ENCODE measurements around the gene MEF2B.

Gene MEF2B

DNA sequence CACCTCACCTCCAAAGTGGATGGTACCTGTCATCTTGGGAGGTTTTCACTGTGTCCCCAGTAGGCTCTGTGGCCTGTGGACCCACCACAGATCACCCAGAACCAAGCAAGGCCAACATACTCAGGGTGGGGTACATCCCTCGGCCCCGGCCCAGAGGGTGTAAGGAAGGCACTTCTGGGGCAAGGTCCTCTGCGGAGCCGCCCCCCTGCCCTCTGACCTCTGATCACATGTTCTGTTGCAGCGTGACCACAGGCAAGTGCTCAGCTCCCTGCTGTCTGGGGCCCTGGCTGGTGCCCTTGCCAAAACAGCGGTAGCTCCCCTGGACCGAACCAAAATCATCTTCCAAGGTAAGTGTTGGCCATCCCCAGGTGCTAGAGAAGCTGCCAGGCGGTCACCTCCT lies 68.5 kb downstream of the MEF2B start:
- CTCF ChIA-PET, result no interaction called here
- no peaks in the 10 kb centered on the region for H3K4me1 Mint-ChIP-seq
- no peak overlapping the region for H3K27ac Mint-ChIP-seq
- no peaks in the 10 kb centered on the region for H3K27me3 Mint-ChIP-seq
- no peak overlapping the region for H3K4me3 Mint-ChIP-seq
- no peaks in the 10 kb centered on the region for H3K9me3 Mint-ChIP-seq
- no peak for DNase-seq
- H3K36me3 Mint-ChIP-seq, result peaks cover 8% of the 10 kb centered on the region

DNA sequence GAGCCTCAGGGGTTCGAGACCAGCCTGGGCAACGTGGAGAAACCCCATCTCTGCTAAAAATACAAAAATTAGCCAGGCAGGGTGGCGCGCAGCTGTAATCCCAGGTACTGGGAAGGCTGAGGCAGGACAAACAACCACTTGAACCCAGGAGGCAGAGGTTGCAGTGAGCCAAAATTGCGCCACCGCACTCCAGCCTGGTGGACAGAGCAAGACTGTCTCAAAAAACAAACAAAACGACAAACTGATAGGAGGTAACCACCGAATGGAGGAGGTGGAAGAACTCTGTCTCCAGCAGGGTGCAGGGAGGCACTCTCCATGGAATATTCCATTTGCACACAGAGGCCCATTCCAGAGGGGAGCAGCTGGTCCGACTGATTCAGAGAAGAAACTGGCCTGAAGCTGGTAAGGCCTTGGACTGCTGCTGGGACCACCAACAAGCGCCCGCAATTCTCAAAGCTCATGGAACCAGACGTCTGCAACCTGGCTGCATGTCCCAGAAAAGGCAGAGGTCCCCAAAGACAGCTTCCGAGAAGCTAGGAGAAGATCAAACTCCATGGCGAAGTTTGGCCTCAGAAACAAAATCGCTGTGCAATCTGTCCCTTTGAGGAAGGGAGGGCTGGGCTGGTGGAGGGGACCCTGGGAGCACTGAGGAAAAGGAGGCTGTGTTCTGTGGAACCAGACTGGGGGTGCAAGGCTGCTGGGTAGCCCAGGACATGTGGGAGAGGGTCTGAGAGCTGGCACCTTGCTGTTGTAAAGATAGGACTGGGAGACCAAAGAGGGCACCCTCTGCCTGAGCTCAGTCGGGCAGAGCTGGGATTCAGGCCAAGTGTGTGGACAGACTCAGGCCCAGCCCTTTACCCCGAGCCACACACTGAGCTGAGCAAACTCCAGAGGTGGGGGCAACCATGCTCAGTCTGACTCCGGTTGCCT lies 71.1 kb downstream of the MEF2B start:
- DNase-seq, result no peak
- CTCF ChIA-PET, result interaction anchor here (0.6 kb wide), 1 partner anchor 10 kb away, joined by 3 read pairs; no protein-coding TSS in a partner anchor
- H3K4me1 Mint-ChIP-seq, result no peaks in the 10 kb centered on the region
- no peaks in the 10 kb centered on the region for H3K9me3 Mint-ChIP-seq
- no peak overlapping the region for H3K4me3 Mint-ChIP-seq
- H3K36me3 Mint-ChIP-seq, result peaks cover 8% of the 10 kb centered on the region
- H3K27me3 Mint-ChIP-seq, result no peaks in the 10 kb centered on the region
- H3K27ac Mint-ChIP-seq, result peak overlapping the region; percentile 49

DNA sequence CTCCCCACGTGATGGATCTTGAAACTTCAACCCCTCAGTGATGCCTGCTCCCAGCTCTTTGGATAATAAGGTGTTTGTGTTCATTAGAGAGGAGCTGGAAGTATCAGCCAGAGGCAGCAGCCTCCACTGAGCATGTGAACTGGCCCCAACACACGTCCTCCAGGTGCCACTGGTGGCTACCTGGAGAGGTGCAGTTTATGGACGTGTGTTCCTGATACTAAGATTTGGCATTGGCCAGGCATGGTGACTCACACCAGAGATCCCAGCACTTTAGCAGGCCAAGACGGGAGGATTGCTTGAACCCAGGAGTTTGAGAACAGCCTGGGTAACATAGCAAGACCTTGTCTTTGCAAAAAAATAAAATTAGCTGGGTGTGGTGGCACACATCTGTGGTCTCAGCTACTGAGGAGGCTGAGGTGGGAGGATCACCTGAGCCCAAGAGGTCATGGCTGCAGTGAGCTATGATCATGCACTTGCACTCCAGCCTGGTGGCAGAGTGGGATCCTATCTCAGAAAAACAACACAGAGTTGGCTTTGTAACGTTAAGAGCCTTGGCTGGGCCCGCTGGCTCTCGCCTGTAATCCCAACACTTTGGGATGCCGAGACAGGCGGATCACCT lies 71.9 kb downstream of the MEF2B start:
- no peak overlapping the region for H3K4me3 Mint-ChIP-seq
- no peaks in the 10 kb centered on the region for H3K4me1 Mint-ChIP-seq
- H3K27me3 Mint-ChIP-seq, result no peaks in the 10 kb centered on the region
- CTCF ChIA-PET, result interaction anchor here (0.6 kb wide), 1 partner anchor 11 kb away, joined by 3 read pairs; no protein-coding TSS in a partner anchor
- H3K36me3 Mint-ChIP-seq, result peaks cover 8% of the 10 kb centered on the region
- DNase-seq, result no peak
- no peaks in the 10 kb centered on the region for H3K9me3 Mint-ChIP-seq
- H3K27ac Mint-ChIP-seq, result no peak overlapping the region

DNA sequence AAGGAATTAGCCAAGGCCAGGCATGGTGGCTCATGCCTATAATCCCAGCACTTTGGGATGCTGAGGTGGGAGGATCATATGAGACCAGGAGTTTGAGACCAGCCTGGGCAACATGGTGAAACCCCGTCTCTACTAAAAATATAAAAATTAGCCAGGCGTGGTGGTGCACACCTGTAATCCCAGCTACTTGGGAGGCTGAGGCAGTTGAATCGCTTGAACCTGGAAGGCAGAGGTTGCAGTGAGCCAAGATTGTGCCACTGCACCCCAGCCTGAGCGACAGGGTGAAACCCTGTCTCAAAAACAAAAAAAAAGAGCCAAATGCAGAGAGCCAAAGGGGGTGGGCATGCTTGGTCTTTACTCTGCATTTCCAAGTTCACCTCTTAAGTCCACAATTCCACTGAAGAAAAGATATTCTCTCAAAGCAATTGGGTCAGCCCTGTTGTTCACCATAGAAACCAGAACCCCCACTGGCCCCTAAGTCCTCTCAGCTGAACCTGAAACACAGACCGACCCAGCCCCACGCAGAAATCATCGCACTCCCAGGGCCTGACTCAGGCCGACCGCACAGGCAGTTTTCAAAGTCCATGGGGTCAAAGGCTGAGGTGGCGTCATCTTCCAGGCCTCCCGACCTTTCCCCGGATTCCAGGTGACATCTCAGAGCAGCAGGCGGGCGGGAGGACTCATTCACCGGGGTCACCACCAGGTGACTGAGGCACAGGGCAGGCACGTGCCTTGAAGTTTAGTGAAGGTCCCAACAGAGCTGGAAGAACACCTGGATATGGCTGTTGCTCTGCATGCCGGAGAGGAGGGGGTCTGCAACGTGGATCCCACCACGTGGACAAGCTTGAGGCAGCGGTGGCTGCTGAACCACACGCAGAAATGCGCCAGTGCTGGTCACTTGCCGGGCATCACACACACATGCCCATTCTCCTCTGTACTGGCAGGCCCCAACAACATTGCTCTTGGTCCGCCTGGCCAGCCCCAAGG lies 73.1 kb downstream of the MEF2B start:
- no peak overlapping the region for H3K4me3 Mint-ChIP-seq
- H3K9me3 Mint-ChIP-seq, result no peaks in the 10 kb centered on the region
- H3K27ac Mint-ChIP-seq, result no peak overlapping the region
- no peaks in the 10 kb centered on the region for H3K4me1 Mint-ChIP-seq
- no peak for DNase-seq
- no peaks in the 10 kb centered on the region for H3K27me3 Mint-ChIP-seq
- CTCF ChIA-PET, result no interaction called here
- H3K36me3 Mint-ChIP-seq, result peaks cover 8% of the 10 kb centered on the region

DNA sequence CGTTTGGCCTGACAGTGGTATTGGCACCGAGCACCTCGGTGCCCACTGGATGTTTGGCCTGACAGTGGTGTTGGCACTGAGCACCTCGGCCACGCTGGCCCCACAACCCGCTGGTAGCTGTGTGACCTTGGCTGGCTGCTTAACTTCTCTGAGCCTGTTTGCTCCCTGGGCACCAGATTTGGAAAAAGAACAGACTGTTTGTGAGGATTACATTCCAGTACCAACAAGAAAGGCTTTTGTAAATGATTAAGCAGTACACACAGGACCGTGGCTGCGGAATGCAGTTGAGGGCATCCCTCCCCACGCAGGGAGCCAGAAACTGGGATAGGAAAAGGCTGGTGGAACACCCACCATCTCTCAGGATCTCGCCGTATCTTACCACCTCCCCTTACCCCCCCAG lies 74.4 kb downstream of the MEF2B start:
- CTCF ChIA-PET, result interaction anchor here (1.1 kb wide), 1 partner anchor 79 kb away, joined by 6 read pairs; no protein-coding TSS in a partner anchor
- Mint-ChIP-seq H3K36me3 (peaks cover 8% of the 10 kb centered on the region), H3K4me1 (no peaks in the 10 kb centered on the region), H3K27ac (no peak overlapping the region), H3K4me3 (no peak overlapping the region), H3K27me3 (no peaks in the 10 kb centered on the region), H3K9me3 (no peaks in the 10 kb centered on the region)
- no peak for DNase-seq

All from activated naive CD4-positive, alpha-beta T cell treated with anti-CD3 and anti-CD28 coated beads, Interleukin-2, amount 10 ng/mL, durations not matched to agents 7 days and 5 days (primary cell).